H9 (cell line): ENCODE measurements around the gene UCP2. TPM values are rescaled to one million over a fixed set of nuclear protein-coding genes. Genes with fewer than 3 reads are reported as not detected.

Experiments
- DNase-seq: peaks from one replicate; pipeline ENCODE4 v3.0.0-alpha.2; 2017
- H2AFZ ChIP-seq: one replicate; pipeline ENCODE4 v1.6.1; 2013; ENCODE audit warnings: mild to moderate bottlenecking, low read length, control low read depth, moderate library complexity
- H2AK5ac ChIP-seq: 2 replicates; pipeline ENCODE4 v1.6.1; 2013; ENCODE audit warnings: low read length, control low read depth, mixed read lengths; ENCODE audit not compliant: insufficient read length
- H2BK120ac ChIP-seq: one replicate; pipeline ENCODE4 v1.6.1; 2013; ENCODE audit warnings: low read depth, mild to moderate bottlenecking, low read length, control low read depth, inconsistent platforms; ENCODE audit not compliant: poor library complexity, severe bottlenecking
- H2BK12ac ChIP-seq: 2 replicates; pipeline ENCODE4 v1.6.1; 2013; ENCODE audit warnings: low read length, control low read depth, mixed read lengths, low read depth; ENCODE audit not compliant: insufficient read length
- H2BK15ac ChIP-seq: 2 replicates; pipeline ENCODE4 v1.6.1; 2013; ENCODE audit warnings: low read depth, low read length, control low read depth
- H2BK20ac ChIP-seq: one replicate; pipeline ENCODE4 v1.6.1; 2013; ENCODE audit warnings: low read depth, mild to moderate bottlenecking, low read length, control low read depth, inconsistent platforms; ENCODE audit not compliant: poor library complexity, severe bottlenecking
- H2BK5ac ChIP-seq: 2 replicates; pipeline ENCODE4 v1.6.1; 2013; ENCODE audit warnings: low read length, control low read depth, mixed read lengths; ENCODE audit not compliant: insufficient read length
- H3K14ac ChIP-seq: 2 replicates; pipeline ENCODE4 v1.6.1; 2013; ENCODE audit warnings: low read length, control low read depth; ENCODE audit not compliant: insufficient read depth
- H3K18ac ChIP-seq: 2 replicates; pipeline ENCODE4 v1.6.1; 2013; ENCODE audit warnings: low read depth, mild to moderate bottlenecking, mixed read lengths, low read length, control low read depth; ENCODE audit not compliant: insufficient read length
- H3K23ac ChIP-seq: 2 replicates; pipeline ENCODE4 v1.6.1; 2013; ENCODE audit warnings: low read length, control low read depth, mixed read lengths, low read depth; ENCODE audit not compliant: insufficient read length
- H3K23me2 ChIP-seq: 2 replicates; pipeline ENCODE4 v1.6.1; 2013; ENCODE audit warnings: low read depth, mild to moderate bottlenecking, mixed read lengths, low read length, control low read depth; ENCODE audit not compliant: insufficient read length, poor library complexity, severe bottlenecking
- H3K27ac ChIP-seq: 2 replicates; pipeline ENCODE4 v1.5.1; 2013; ENCODE audit warnings: low read length, control low read depth, mixed read lengths, low read depth; ENCODE audit not compliant: insufficient read length
- H3K27me3 ChIP-seq: 2 replicates; pipeline ENCODE4 v1.6.1; 2013; ENCODE audit warnings: low read length, control low read depth, inconsistent platforms; ENCODE audit not compliant: insufficient read depth
- H3K4ac ChIP-seq: 2 replicates; pipeline ENCODE4 v1.6.1; 2013; ENCODE audit warnings: low read depth, mild to moderate bottlenecking, control low read depth, inconsistent platforms, low read length, moderate library complexity
- H3K4me1 ChIP-seq: 2 replicates; pipeline ENCODE4 v1.6.1; 2013; ENCODE audit warnings: low read length, control low read depth, inconsistent platforms; ENCODE audit not compliant: insufficient read depth
- H3K4me2 ChIP-seq: 2 replicates; pipeline ENCODE4 v1.6.1; 2013; ENCODE audit warnings: low read length, control low read depth, mixed read lengths; ENCODE audit not compliant: insufficient read length, insufficient read depth
- H3K56ac ChIP-seq: 2 replicates; pipeline ENCODE4 v1.6.1; 2013; ENCODE audit warnings: low read depth, mild to moderate bottlenecking, mixed read lengths, low read length, control low read depth; ENCODE audit not compliant: insufficient read length
- H3K79me1 ChIP-seq: 2 replicates; pipeline ENCODE4 v1.6.1; 2013; ENCODE audit warnings: low read depth, mild to moderate bottlenecking, moderate library complexity, low read length, control low read depth, inconsistent platforms; ENCODE audit not compliant: insufficient read depth, poor library complexity, severe bottlenecking
- H3K79me2 ChIP-seq: 2 replicates; pipeline ENCODE4 v1.6.1; 2013; ENCODE audit warnings: low read length, control low read depth, inconsistent platforms; ENCODE audit not compliant: insufficient read depth
- H3K9ac ChIP-seq: 2 replicates; pipeline ENCODE4 v1.6.1; 2013; ENCODE audit warnings: low read length, control low read depth, mixed read lengths; ENCODE audit not compliant: insufficient read length; ENCODE audit errors: extremely low read depth
- H3K9me3 ChIP-seq: one replicate; pipeline ENCODE4 v1.6.1; 2013; ENCODE audit warnings: low read depth, low read length, inconsistent platforms; ENCODE audit not compliant: control insufficient read depth
- H3T11ph ChIP-seq: one replicate; pipeline ENCODE4 v1.6.1; 2013; ENCODE audit warnings: mild to moderate bottlenecking, low read length, control low read depth, inconsistent platforms
- H4K20me1 ChIP-seq: one replicate; pipeline ENCODE4 v1.6.1; 2013; ENCODE audit not compliant: control insufficient read depth, insufficient read length, insufficient read depth
- H4K5ac ChIP-seq: 2 replicates; pipeline ENCODE4 v1.6.1; 2013; ENCODE audit warnings: low read depth, mild to moderate bottlenecking, mixed read lengths, low read length, control low read depth; ENCODE audit not compliant: insufficient read length
- H4K8ac ChIP-seq: replicated peaks from 2 replicates; pipeline ENCODE4 v1.6.1; 2013; ENCODE audit warnings: low read length, control low read depth, mixed read lengths, low read depth; ENCODE audit not compliant: insufficient read length
- H4K91ac ChIP-seq: 2 replicates; pipeline ENCODE4 v1.6.1; 2013; ENCODE audit warnings: low read depth, mild to moderate bottlenecking, moderate library complexity, mixed read lengths, low read length, control low read depth; ENCODE audit not compliant: insufficient read length
- H3K27ac Mint-ChIP-seq, 3 experiments: 2 replicates in 2 of 3; 3 replicates in 1 of 3; pipeline ENCODE4 v1.8.0; 2020 to 2021; ENCODE audit warnings: mixed read lengths in 3 of 3, mild to moderate bottlenecking in 1 of 3, moderate library complexity in 1 of 3
- H3K27me3 Mint-ChIP-seq: 2 replicates; pipeline ENCODE4 v1.8.0; 2021; ENCODE audit warnings: low read depth, mild to moderate bottlenecking, moderate library complexity, mixed read lengths
- H3K36me3 Mint-ChIP-seq, 3 experiments: 2 replicates in 2 of 3; 3 replicates in 1 of 3; pipeline ENCODE4 v1.8.0; 2020 to 2021; ENCODE audit warnings: low read depth in 3 of 3, mixed read lengths in 3 of 3; ENCODE audit not compliant: insufficient read depth in 1 of 3
- H3K4me1 Mint-ChIP-seq, 2 experiments: 2 replicates each; pipeline ENCODE4 v1.8.0; 2020; ENCODE audit warnings: mixed read lengths in 2 of 2
- H3K4me3 Mint-ChIP-seq, 2 experiments: 2 replicates in 1 of 2; 3 replicates in 1 of 2; pipeline ENCODE4 v1.8.0; 2020 to 2021; ENCODE audit warnings: mild to moderate bottlenecking in 2 of 2, mixed read lengths in 2 of 2, moderate library complexity in 1 of 2
- H3K9me3 Mint-ChIP-seq, 2 experiments: 2 replicates in 1 of 2; 3 replicates in 1 of 2; pipeline ENCODE4 v1.8.0; 2020; ENCODE audit warnings: mild to moderate bottlenecking in 2 of 2, mixed read lengths in 2 of 2, moderate library complexity in 1 of 2
- CTCF ChIP-seq: fragments of 200-600 bp; sonication (generic); conservative IDR thresholded peaks from 3 replicates; pipeline ENCODE4 v1.8.0; 2021; ENCODE audit warnings: antibody characterized with exemption, mild to moderate bottlenecking
- WGBS: extraction: QIAGEN DNeasy Blood & Tissue Kit; methylation state at CpG from one replicate; pipeline ENCODE4 v1.1.7; 2013; ENCODE audit warnings: missing lambda C conversion rate, low lambda C conversion rate, mixed read lengths; ENCODE audit not compliant: insufficient read length; ENCODE audit errors: extremely low coverage; 5-methylcytosine and 5-hydroxymethylcytosine counted together
- total RNA-seq: library from RNA; stranded (reverse); gene quantifications from 2 replicates; pipeline ENCODE4 v1.2.1, GENCODE V29; 2021

Gene UCP2
- total RNA-seq, 1 experiment from 2014 or later, result 62.1 TPM

DNA sequence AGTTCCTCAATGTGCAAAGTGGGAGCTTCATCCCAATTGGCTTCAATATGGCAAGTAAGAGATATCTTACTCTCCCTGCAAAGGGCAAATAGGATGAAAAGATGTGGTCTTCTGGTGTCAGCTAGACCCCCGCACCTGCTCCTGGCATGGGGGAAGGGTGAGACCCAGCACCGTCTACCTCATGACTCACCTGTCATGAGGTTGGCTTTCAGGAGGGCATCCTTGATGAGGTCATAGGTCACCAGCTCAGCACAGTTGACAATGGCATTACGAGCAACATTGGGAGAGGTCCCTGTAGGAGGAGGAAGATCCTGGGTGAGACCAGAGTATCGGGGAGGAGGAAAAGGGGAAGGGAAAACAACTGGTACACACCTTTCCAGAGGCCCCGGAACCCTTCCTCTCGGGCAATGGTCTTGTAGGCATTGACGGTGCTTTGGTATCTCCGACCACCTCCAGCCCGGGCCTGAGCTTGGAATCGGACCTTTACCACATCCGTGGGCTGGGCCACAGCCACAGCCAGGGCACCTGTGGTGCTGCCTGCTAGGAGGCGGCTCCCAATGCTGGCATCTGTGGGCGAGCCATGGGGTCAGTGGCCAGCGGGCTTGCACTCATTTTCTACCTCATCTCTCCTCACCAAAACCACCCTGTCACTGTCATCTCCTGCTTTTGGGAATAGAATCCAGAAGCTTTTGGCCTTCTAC is 6.0 kb downstream of the UCP2 start:
- H3K36me3 Mint-ChIP-seq, result peaks cover 57 to 78% (median 77%) of the 10 kb centered on the region in 3 experiments; a peak in 6 of 7 replicates

More for the DNA sequence above, 6.0 kb downstream of the UCP2 start:
- Histone ChIP-seq H3K4me2 (no peak overlapping the region), H3K27me3 (no peaks in the 10 kb centered on the region), H3K79me2 (no peaks in the 10 kb centered on the region), H2BK120ac (no peak overlapping the region), H2BK12ac (no peak overlapping the region), H3K14ac (no peak overlapping the region), H3K9ac (no peak overlapping the region), H4K91ac (no peak overlapping the region), H3K18ac (no peak overlapping the region), H3T11ph (no peak overlapping the region), H3K9me3 (no peaks in the 10 kb centered on the region), H3K27ac (no peak overlapping the region), H4K5ac (no peak overlapping the region), H3K4me1 (no peaks in the 10 kb centered on the region; the same call in 1 of the 2 replicates), H3K4ac (no peak overlapping the region), H4K20me1 (no peaks in the 10 kb centered on the region), H2BK15ac (no peak overlapping the region), H2AK5ac (no peak overlapping the region), H2AFZ (no peak overlapping the region), H3K23me2 (peaks cover 2% of the 10 kb centered on the region), H3K79me1 (no peaks in the 10 kb centered on the region), H3K23ac (no peak overlapping the region), H2BK5ac (no peak overlapping the region), H4K8ac (no peak overlapping the region), H3K56ac (no peak overlapping the region), H2BK20ac (no peak overlapping the region)
- no peak for DNase-seq
- Mint-ChIP-seq H3K4me1 (peaks cover 19 to 27% of the 10 kb centered on the region in 2 experiments), H3K9me3 (no peaks in the 10 kb centered on the region; a peak in 1 of 5 replicates), H3K4me3 (no peak overlapping the region), H3K27me3 (no peaks in the 10 kb centered on the region), H3K27ac (no peak overlapping the region)
- no peak for TF ChIP-seq CTCF
- no CpG with 5 or more reads among the region's 14 CpGs for WGBS
